NCI-H748 (cell line): ENCODE results near the gene FANCD2.
"Not testable (repeated sequence)": the region's sequence is repeated elsewhere in the genome, so short reads cannot be mapped to it uniquely, and the experiment has no call there.

ENCODE experiments used
- DNase-seq: peaks from one replicate; lab custom pipeline; 2025; ENCODE audit not compliant: unreplicated experiment; lab: John Stamatoyannopoulos, UW

FANCD2 gene

GRCh38 chr3:10026084-10026890 is at the start of gene FANCD2:
Gene FANCD2, plus strand, starts transcription at chr3:10026437. Its CDS starts 2,221 bp downstream, at chr3:10028658.
- DNase-seq, result peak; percentile 80

- no peak for DNase-seq
Observed at GRCh38 chr3:9976721-9977709, 49.2 kb upstream of the FANCD2 start.

- no peak for DNase-seq
Observed at GRCh38 chr3:9978710-9979305, 47.4 kb upstream of the FANCD2 start.

- no peak for DNase-seq
Observed at GRCh38 chr3:9980251-9980650, 46.0 kb upstream of the FANCD2 start.

- DNase-seq, result no peak
Observed at GRCh38 chr3:9986230-9986725, 40.0 kb upstream of the FANCD2 start.

GRCh38 chr3:9994086-9994844 is 32.0 kb upstream of the FANCD2 start:
- DNase-seq, result no peak

GRCh38 chr3:10000686-10001085 is 25.6 kb upstream of the FANCD2 start:
- DNase-seq, result no peak

GRCh38 chr3:10002951-10003350 is 23.3 kb upstream of the FANCD2 start:
- DNase-seq, result no peak

- DNase-seq, result no peak
Observed at GRCh38 chr3:10004506-10004905, 21.7 kb upstream of the FANCD2 start.

- no peak for DNase-seq
Observed at GRCh38 chr3:10004960-10005564, 21.2 kb upstream of the FANCD2 start.

- DNase-seq, result peak; percentile 39
Observed at GRCh38 chr3:10006048-10006761, 20.0 kb upstream of the FANCD2 start.

GRCh38 chr3:10006762-10007090 is 19.5 kb upstream of the FANCD2 start:
- DNase-seq, result no peak

- DNase-seq, result no peak
Observed at GRCh38 chr3:10007126-10007782, 19.0 kb upstream of the FANCD2 start.

GRCh38 chr3:10008216-10008587 is 18.0 kb upstream of the FANCD2 start:
- DNase-seq, result not testable (repeated sequence)

- peak; percentile 48 for DNase-seq
Observed at GRCh38 chr3:10008588-10009344, 17.5 kb upstream of the FANCD2 start.

GRCh38 chr3:10010421-10010877 is 15.8 kb upstream of the FANCD2 start:
- DNase-seq, result no peak

GRCh38 chr3:10010878-10011465 is 15.3 kb upstream of the FANCD2 start:
- peak; percentile 87 for DNase-seq

- no peak for DNase-seq
Observed at GRCh38 chr3:10011631-10012030, 14.6 kb upstream of the FANCD2 start.
